Measurements from ENCODE around the gene CELF4. TPM values are rescaled to one million over a fixed set of nuclear protein-coding genes. Genes with fewer than 3 reads are reported as not detected.

CELF4 gene
- total RNA-seq, 6 donors from 2014 or later = 0.15 to 1.4 (median 0.81) TPM; not detected in 1

DNA sequence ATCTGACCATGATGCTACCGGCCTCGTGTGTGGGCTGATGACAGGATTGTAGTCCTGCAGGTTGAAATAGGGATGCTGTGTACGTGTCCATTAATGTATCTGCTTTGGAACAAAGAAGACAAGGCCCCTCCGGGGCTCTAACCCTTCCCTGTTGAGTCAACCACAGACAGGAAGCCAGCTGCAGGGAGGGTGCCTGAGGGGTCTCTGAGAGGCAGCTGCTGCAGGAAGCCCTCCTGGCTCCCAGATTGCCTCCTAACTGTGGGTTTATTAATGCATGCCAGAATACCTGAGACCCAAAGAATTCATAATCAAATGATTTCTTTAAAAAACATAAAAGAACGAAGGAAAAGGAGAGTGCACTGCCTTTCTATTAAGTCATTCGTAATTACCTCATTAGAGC, 140.4 kb downstream of the CELF4 start:
- DNase-seq (no peak), ATAC-seq (ENCODE audit: low FRiP score in 2 of 2) (no peak)
- TF ChIP-seq, protein P1, sequence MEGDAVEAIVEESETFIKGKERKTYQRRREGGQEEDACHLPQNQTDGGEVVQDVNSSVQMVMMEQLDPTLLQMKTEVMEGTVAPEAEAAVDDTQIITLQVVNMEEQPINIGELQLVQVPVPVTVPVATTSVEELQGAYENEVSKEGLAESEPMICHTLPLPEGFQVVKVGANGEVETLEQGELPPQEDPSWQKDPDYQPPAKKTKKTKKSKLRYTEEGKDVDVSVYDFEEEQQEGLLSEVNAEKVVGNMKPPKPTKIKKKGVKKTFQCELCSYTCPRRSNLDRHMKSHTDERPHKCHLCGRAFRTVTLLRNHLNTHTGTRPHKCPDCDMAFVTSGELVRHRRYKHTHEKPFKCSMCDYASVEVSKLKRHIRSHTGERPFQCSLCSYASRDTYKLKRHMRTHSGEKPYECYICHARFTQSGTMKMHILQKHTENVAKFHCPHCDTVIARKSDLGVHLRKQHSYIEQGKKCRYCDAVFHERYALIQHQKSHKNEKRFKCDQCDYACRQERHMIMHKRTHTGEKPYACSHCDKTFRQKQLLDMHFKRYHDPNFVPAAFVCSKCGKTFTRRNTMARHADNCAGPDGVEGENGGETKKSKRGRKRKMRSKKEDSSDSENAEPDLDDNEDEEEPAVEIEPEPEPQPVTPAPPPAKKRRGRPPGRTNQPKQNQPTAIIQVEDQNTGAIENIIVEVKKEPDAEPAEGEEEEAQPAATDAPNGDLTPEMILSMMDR (IDR thresholded peaks at IDR 0.05) = no peak
- TF ChIP-seq POLR2AphosphoS5 (IDR thresholded peaks at IDR 0.05) = no peak
- TF ChIP-seq EP300 (IDR thresholded peaks at IDR 0.05) = no peak
- no peak for TF ChIP-seq POLR2A (IDR thresholded peaks at IDR 0.05)

DNA sequence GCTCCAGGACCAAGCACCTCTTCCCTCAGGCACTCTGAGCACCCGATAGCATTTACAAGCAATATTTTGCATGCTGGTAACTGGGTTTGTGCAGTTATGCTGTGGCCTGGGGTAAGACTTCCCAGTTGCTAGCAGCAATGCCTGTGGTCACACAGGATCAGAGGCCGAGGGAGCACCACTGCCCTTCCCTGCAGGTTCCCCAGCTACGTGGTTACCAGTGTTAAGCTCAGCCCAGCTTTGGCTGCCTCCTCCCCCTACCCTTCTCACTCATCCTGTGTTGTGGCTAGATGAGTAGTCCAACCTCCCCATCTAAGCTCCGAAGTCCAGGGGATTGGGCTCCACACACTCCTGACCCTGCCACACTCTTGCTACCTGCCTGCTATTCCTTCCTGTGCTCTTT, 141.1 kb downstream of the CELF4 start:
- H3K36me3 ChIP-seq = no peaks in the 10 kb centered on the region
- no peak for TF ChIP-seq POLR2AphosphoS5 (IDR thresholded peaks at IDR 0.05)
- TF ChIP-seq, protein P1 (IDR thresholded peaks at IDR 0.05) = no peak
- no peaks in the 10 kb centered on the region for H3K27me3 ChIP-seq
- DNase-seq (no peak), ATAC-seq (ENCODE audit: low FRiP score in 2 of 2) (no peak)
- no peak overlapping the region for H3K4me3 ChIP-seq
- WGBS, 2 donors = 64 to 72% methylated on average over 4 of the region's 4 CpGs
- H3K4me1 ChIP-seq = no peaks in the 10 kb centered on the region
- H3K27ac ChIP-seq = no peak overlapping the region
- no peaks in the 10 kb centered on the region for H3K9me3 ChIP-seq

More for the DNA sequence above, 140.4 kb downstream of the CELF4 start:
- H3K27me3 ChIP-seq = no peaks in the 10 kb centered on the region
- 58 to 79% methylated on average over 4 to 6 of the region's 6 CpGs for WGBS, 2 donors
- no peaks in the 10 kb centered on the region for H3K4me1 ChIP-seq
- no peaks in the 10 kb centered on the region for H3K9me3 ChIP-seq
- no peak overlapping the region for H3K4me3 ChIP-seq
- no peaks in the 10 kb centered on the region for H3K36me3 ChIP-seq
- H3K27ac ChIP-seq = no peak overlapping the region

DNA sequence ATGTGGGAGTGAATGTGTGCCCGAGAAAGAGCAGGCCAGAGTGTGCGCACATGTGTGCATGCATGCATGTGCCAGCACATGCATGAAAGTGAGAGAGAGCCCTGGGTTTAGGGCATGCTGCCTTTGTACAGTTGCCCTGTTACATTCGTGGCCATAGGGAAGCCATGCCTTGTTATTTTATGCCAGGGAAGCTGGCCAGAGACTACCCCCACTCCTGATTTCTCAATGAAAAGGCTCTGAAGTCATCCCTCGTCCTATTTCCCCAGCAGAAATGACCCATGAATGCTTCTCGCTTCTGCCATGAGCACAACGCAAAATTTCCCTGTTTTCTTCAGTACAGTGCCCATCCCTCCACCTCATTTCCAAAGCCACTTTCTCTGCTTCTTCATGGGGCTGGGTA, 143.0 kb downstream of the CELF4 start:
- no peak for TF ChIP-seq EP300 (IDR thresholded peaks at IDR 0.05)
- no peak for TF ChIP-seq POLR2A (IDR thresholded peaks at IDR 0.05)
- TF ChIP-seq, protein P1 (IDR thresholded peaks at IDR 0.05) = no peak
- no peak for TF ChIP-seq POLR2AphosphoS5 (IDR thresholded peaks at IDR 0.05)
- DNase-seq = no peak

DNA sequence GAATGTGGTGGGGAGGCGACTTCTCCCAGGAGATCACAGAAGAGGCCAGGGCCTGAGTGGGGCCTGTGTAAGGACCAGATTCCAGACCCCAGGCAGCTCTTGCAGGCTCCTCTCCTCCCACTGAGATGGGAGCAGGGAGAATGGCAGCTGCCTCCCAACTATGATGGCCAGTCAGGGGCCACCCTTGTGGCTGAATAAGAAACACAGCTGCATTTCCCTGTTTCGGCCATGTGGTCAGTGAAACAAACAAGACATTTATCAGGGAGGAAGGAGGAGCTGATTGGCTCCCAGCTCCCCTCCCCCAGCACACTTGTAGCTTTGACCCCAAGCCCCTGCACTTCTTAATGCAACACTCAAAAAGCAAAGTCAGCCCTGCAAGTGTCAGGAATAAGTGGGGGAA, 143.5 kb downstream of the CELF4 start:
- H3K27me3 ChIP-seq = no peaks in the 10 kb centered on the region
- 40 to 66% methylated on average over 2 of the region's 2 CpGs for WGBS, 2 donors
- no peak for DNase-seq
- H3K27ac ChIP-seq = no peak overlapping the region
- no peak for ATAC-seq (ENCODE audit: low FRiP score in 2 of 2)
- H3K36me3 ChIP-seq = no peaks in the 10 kb centered on the region
- TF ChIP-seq EP300 (IDR thresholded peaks at IDR 0.05) (no peak), POLR2AphosphoS5 (IDR thresholded peaks at IDR 0.05) (no peak), POLR2A (IDR thresholded peaks at IDR 0.05) (no peak)
- TF ChIP-seq, protein P1 (IDR thresholded peaks at IDR 0.05) = no peak
- no peaks in the 10 kb centered on the region for H3K9me3 ChIP-seq
- no peak overlapping the region for H3K4me3 ChIP-seq
- H3K4me1 ChIP-seq = no peaks in the 10 kb centered on the region

More for the DNA sequence above, 143.0 kb downstream of the CELF4 start:
- WGBS, 2 donors = 73 to 77% methylated on average over 6 of the region's 6 CpGs
- Histone ChIP-seq H3K4me3 (no peak overlapping the region), H3K27me3 (no peaks in the 10 kb centered on the region), H3K36me3 (no peaks in the 10 kb centered on the region), H3K27ac (no peak overlapping the region), H3K4me1 (no peaks in the 10 kb centered on the region), H3K9me3 (no peaks in the 10 kb centered on the region)
- ATAC-seq (ENCODE audit: low FRiP score in 2 of 2) = no peak

DNA sequence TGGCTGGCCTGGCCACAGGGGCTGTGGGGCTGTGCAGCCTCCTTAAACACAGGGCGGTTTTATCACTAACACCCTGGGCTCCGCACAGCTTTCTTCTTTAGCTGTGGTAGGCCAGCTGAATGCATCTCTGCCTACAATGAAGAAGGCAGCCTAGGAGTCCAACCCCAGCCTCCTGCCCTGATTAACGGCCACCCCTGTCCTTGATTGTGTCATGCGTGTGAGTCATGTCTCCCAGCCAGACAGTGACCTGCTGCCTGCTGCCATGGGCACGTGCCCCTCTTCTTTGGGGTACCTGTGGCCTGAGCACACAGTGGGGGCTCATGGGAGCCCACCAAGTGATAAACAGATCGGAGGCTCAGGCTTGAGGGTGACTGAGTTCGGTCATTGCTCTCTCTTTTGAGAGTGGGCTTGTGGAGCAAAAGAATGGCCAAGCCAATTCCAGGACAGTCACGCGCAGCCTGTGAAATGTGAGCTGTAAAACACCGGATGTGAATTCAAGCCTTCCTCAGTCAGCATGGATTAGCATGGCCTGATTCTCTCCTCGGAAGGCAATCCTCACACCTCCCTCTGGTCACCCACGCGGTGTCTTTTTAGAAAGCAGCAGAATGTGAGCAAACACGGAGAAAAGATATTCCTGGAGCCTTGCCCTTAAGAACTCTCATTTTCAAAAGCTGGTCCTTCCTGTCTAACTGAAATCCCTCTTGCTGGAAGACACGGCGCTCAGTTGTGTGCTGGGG, 144.1 kb downstream of the CELF4 start:
- 77 to 82% methylated on average over 14 to 15 of the region's 16 CpGs for WGBS, 2 donors
- TF ChIP-seq POLR2AphosphoS5 (IDR thresholded peaks at IDR 0.05) = no peak
- no peak overlapping the region for H3K27ac ChIP-seq
- DNase-seq = no peak
- H3K4me1 ChIP-seq = no peaks in the 10 kb centered on the region
- H3K27me3 ChIP-seq = no peaks in the 10 kb centered on the region
- no peaks in the 10 kb centered on the region for H3K9me3 ChIP-seq
- no peak overlapping the region for H3K4me3 ChIP-seq
- H3K36me3 ChIP-seq = no peaks in the 10 kb centered on the region
- ATAC-seq (ENCODE audit: low FRiP score in 2 of 2) = no peak

All from upper lobe of left lung (tissue), 6 donors.